ENCODE data around the gene TMEM132A. TPM values are rescaled to one million over a fixed set of nuclear protein-coding genes. Genes with fewer than 3 reads are reported as not detected.
A peak's percentile ranks its signal among the peaks of the same experiment; 100 is the strongest.

TMEM132A gene
- total RNA-seq, 3 donors from 2014 or later = 3.9 to 11.8 (median 8.5) TPM

DNA sequence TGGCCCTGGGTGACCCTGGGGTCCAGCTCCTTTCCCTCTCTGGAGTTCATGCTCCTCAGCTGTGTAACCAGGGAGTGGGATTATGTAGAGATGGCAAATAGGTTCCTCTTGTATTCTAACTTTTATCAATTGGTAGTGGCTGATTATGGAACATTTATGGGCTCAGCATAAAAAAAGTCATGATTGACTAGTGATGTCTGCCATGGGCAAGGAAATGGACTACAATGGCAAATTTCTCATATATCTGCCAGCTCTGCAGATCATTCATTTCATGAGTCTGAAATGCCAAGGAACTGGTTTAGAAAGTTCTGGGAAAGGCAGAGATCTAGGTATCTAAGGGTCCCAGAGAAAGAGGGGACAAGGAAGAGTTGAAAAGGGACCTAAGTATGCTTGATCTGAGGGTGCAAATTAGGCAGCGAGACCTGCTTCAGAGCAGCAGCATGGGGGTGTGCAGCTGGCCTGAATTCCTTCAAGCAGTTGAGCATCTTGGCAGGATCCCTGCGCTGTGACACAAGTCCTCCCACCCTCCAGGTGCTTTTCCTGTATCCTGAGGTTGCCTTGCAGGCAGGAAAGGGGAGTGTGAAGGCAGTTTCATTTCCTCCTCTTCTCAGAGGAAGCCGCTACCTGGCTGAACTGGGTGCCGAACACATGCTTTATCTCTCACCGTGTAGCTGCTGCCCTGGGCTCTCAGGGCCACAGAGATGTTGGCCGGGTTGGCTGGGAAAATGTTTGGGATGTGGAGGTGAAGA is 17.3 kb downstream of the TMEM132A start:
- peaks cover 3% of the 10 kb centered on the region for H3K4me1 ChIP-seq (ENCODE audit: low read depth)
- no peak for DNase-seq
- TF ChIP-seq CTCF (IDR thresholded peaks at IDR 0.05) = no peak
- H3K4me3 ChIP-seq = no peak overlapping the region
- H3K36me3 ChIP-seq (ENCODE audit: low read depth) = no peaks in the 10 kb centered on the region
- no peak for ATAC-seq
- intact Hi-C loops (cut with DNase I, micrococcal nuclease) = no loop called here
- no peaks in the 10 kb centered on the region for H3K9me3 ChIP-seq

GRCh38 chr11:60942219-60942618 is 18.0 kb downstream of the TMEM132A start:
- no peaks in the 10 kb centered on the region for H3K36me3 ChIP-seq (ENCODE audit: low read depth)
- no peak overlapping the region for H3K4me3 ChIP-seq
- no peaks in the 10 kb centered on the region for H3K9me3 ChIP-seq
- H3K4me1 ChIP-seq (ENCODE audit: low read depth) = peaks cover 3% of the 10 kb centered on the region
- ATAC-seq = no peak
- intact Hi-C loops (cut with DNase I, micrococcal nuclease) = no loop called here
- TF ChIP-seq CTCF (IDR thresholded peaks at IDR 0.05) = no peak
- no peak for DNase-seq

DNA sequence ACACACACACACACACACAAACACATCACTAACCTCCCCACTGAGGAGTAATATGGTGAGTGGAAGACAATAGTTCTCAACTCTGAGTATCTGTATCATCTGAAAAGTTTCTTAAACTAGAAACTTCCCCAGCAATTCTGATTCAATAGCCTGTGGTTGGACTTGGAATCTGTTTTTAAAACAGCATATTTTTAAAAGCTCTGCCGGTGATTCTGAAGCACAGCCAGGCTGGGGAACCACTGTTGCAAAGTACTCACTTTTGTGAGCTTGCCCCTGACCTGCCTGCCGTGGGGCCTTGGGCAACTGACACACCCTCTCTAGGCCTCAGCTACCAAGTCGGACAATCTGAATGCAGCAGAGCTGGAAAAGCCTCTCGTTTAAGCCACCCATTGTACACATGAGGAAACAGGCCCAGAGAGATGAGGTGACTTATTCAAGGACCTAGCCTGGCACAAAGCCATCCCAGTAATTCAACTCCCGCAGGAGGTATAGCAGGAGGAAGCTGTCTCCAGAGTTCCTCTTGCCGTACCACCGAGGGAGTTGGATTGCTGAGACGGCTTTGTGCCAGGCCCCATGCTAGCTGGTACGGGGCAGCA is 18.8 kb downstream of the TMEM132A start:
- TF ChIP-seq CTCF (IDR thresholded peaks at IDR 0.05) = no peak
- DNase-seq (peak in 1 of 3 donors; percentile 72), ATAC-seq (peak; percentile 90)
- Histone ChIP-seq H3K4me1 (ENCODE audit: low read depth) (peaks cover 3% of the 10 kb centered on the region), H3K36me3 (ENCODE audit: low read depth) (no peaks in the 10 kb centered on the region), H3K4me3 (no peak overlapping the region), H3K9me3 (no peaks in the 10 kb centered on the region)
- intact Hi-C loops (cut with DNase I, micrococcal nuclease) = no loop called here

GRCh38 chr11:60944490-60945294 is 20.4 kb downstream of the TMEM132A start:
- Histone ChIP-seq H3K9me3 (no peaks in the 10 kb centered on the region), H3K4me3 (no peak overlapping the region), H3K36me3 (ENCODE audit: low read depth) (no peaks in the 10 kb centered on the region), H3K4me1 (ENCODE audit: low read depth) (peaks cover 3% of the 10 kb centered on the region)
- DNase-seq (no peak), ATAC-seq (no peak)
- no peak for TF ChIP-seq CTCF (IDR thresholded peaks at IDR 0.05)
- intact Hi-C loops (cut with DNase I, micrococcal nuclease) = no loop called here

DNA sequence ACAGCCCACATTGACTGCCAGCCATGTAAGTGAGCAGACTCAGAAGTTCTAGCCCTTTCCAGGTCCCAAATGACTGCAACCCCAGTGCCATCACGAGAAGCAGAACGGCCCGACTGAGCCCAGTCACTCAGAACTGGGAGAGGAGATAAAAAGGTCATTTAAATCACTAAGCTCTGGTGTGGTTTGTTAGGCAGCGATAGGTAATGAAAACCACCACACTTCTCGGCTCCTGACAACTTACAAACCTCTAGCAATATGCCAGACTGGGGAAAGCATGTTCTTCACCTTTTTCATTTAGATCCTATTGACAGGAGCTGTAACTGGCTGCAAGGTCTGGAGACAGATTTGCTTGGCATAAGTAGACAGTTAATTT is 21.0 kb downstream of the TMEM132A start:
- no peak for ATAC-seq
- Histone ChIP-seq H3K4me1 (ENCODE audit: low read depth) (peaks cover 3% of the 10 kb centered on the region), H3K4me3 (no peak overlapping the region), H3K9me3 (no peaks in the 10 kb centered on the region), H3K36me3 (ENCODE audit: low read depth) (no peaks in the 10 kb centered on the region)
- intact Hi-C loops (cut with DNase I, micrococcal nuclease) = no loop called here
- DNase-seq = no peak
- no peak for TF ChIP-seq CTCF (IDR thresholded peaks at IDR 0.05)
